A673 (cell line): ENCODE results near the gene ESR2.

Experiments used
- EZH2 ChIP-seq: fragments of 200-600 bp; sonication (generic); IDR thresholded peaks from 2 replicates; pipeline ENCODE4 v1.6.1; 2017; ENCODE audit warnings: borderline replicate concordance, low read depth, mild to moderate bottlenecking, mixed read lengths, antibody characterized with exemption, low read length; ENCODE audit not compliant: poor library complexity, severe bottlenecking
- TF ChIP-seq, protein P1 (sequence below): fragments of 300-800, 200-600 bp; sonication (generic); conservative IDR thresholded peaks from 2 replicates; pipeline ENCODE4 v1.5.1; 2017; ENCODE audit warnings: low read depth, mild to moderate bottlenecking, antibody characterized with exemption, low read length, moderate library complexity, mixed read lengths

DNA sequence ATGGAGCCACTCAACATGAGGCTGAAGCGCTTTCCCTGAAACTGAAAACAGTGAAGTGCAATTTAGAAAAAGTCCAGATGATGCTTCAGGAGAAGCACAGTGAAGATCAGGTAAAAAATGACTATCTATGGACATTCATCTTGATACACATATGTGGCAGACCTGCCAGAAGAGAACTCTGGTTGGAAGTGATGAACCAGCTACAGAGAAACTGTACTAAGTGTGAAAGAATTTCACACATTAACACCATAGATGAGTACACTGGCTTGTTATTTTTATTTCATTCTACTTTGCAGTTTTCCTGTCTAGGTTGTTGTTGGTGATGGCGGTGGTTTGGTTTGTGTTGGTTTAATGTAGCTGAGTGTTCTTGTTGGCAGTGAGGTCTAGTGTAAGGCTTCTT is 174.7 kb downstream of the ESR2 start:
- TF ChIP-seq, protein P1, sequence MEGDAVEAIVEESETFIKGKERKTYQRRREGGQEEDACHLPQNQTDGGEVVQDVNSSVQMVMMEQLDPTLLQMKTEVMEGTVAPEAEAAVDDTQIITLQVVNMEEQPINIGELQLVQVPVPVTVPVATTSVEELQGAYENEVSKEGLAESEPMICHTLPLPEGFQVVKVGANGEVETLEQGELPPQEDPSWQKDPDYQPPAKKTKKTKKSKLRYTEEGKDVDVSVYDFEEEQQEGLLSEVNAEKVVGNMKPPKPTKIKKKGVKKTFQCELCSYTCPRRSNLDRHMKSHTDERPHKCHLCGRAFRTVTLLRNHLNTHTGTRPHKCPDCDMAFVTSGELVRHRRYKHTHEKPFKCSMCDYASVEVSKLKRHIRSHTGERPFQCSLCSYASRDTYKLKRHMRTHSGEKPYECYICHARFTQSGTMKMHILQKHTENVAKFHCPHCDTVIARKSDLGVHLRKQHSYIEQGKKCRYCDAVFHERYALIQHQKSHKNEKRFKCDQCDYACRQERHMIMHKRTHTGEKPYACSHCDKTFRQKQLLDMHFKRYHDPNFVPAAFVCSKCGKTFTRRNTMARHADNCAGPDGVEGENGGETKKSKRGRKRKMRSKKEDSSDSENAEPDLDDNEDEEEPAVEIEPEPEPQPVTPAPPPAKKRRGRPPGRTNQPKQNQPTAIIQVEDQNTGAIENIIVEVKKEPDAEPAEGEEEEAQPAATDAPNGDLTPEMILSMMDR: no peak
- no peak for TF ChIP-seq EZH2
